Tibial artery (tissue), 4 donors: ENCODE data around the gene KRTDAP.

ENCODE experiments used
- DNase-seq, 2 donors: peaks; one replicate each; pipeline ENCODE4 v3.0.0-alpha.2; 2019
- H3K27ac ChIP-seq, 2 donors: fragments of 200-600 bp; sonication (generic) in 1 of 2; 1 replicate in 1 of 2; 2 replicates in 1 of 2; pipeline ENCODE4 v1.5.1; 2018 to 2019; ENCODE audit warnings: mild to moderate bottlenecking in 1 of 2
- H3K27me3 ChIP-seq, 2 donors: fragments of 200-600 bp; sonication (generic) in 1 of 2; one replicate each; pipeline versions ENCODE4 v1.5.1 to v1.6.0; 2016 to 2019
- H3K36me3 ChIP-seq, 3 donors: fragments of 200-600 bp; sonication (generic) in 2 of 3; one replicate each; pipeline ENCODE4 v1.5.1; 2016 to 2019; ENCODE audit warnings: mild to moderate bottlenecking in 2 of 3
- H3K4me1 ChIP-seq, 4 donors: fragments of 200-600 bp; sonication (generic) in 2 of 4; 1 replicate in 3 of 4; 2 replicates in 1 of 4; pipeline ENCODE4 v1.5.1; 2016 to 2019
- H3K4me3 ChIP-seq, 2 donors: fragments of 200-600 bp; sonication (generic) in 1 of 2; 1 replicate in 1 of 2; 2 replicates in 1 of 2; pipeline ENCODE4 v1.5.1; 2018 to 2019; ENCODE audit warnings: mild to moderate bottlenecking in 2 of 2
- H3K9me3 ChIP-seq, 3 donors: fragments of 200-600 bp; sonication (generic) in 1 of 3; one replicate each; pipeline ENCODE4 v1.5.1; 2016 to 2019
- CTCF ChIP-seq, 2 experiments: fragments of 200-600 bp in 1 of 2; fragments of 450-650 bp in 1 of 2; IDR thresholded peaks; one replicate each; pipeline ENCODE4 v1.5.1; 2017 to 2019; ENCODE audit warnings: antibody characterized with exemption in 2 of 2, mild to moderate bottlenecking in 1 of 2, moderate library complexity in 1 of 2
- intact Hi-C: fragments of 100-400 bp; cut with DNase I; formaldehyde crosslinking; loops from one replicate; pipeline ENCODE4 v1.15.0; 2023; ENCODE audit warnings: low total_unique reads

The KRTDAP gene

GRCh38 chr19:35491836-35492360, 1.6 kb upstream of the KRTDAP start:
- Histone ChIP-seq H3K27ac (no peak overlapping the region), H3K4me1 (peaks cover 0 to 9% (median 4%) of the 10 kb centered on the region in 4 donors), H3K27me3 (peaks cover 0 to 43% of the 10 kb centered on the region in 2 donors), H3K36me3 (peaks cover 0 to 2% (median 0%) of the 10 kb centered on the region in 3 donors), H3K4me3 (no peak overlapping the region), H3K9me3 (no peaks in the 10 kb centered on the region)
- no peak for TF ChIP-seq CTCF (IDR thresholded peaks at IDR 0.05)
- peak in 1 of 2 donors; percentile 64 for DNase-seq
- intact Hi-C loops: loop anchor here (5.0 kb wide), 1 partner anchor 220 kb away; no protein-coding TSS in a partner anchor

GRCh38 chr19:35488677-35489076, 1.6 kb downstream of the KRTDAP start:
- Histone ChIP-seq H3K36me3 (no peaks in the 10 kb centered on the region), H3K9me3 (no peaks in the 10 kb centered on the region), H3K27me3 (peaks cover 0 to 29% of the 10 kb centered on the region in 2 donors), H3K4me1 (no peaks in the 10 kb centered on the region), H3K27ac (no peak overlapping the region), H3K4me3 (no peak overlapping the region)
- no peak for TF ChIP-seq CTCF (IDR thresholded peaks at IDR 0.05)
- intact Hi-C loops: no loop called here
- no peak for DNase-seq

- no peak for DNase-seq
- Histone ChIP-seq H3K9me3 (no peaks in the 10 kb centered on the region), H3K27ac (no peak overlapping the region), H3K36me3 (no peaks in the 10 kb centered on the region), H3K27me3 (peaks cover 0 to 26% of the 10 kb centered on the region in 2 donors), H3K4me1 (no peaks in the 10 kb centered on the region), H3K4me3 (no peak overlapping the region)
- intact Hi-C loops: no loop called here
- TF ChIP-seq CTCF (IDR thresholded peaks at IDR 0.05): no peak
Observed at GRCh38 chr19:35487656-35488182, 2.5 kb downstream of the KRTDAP start.

- no peak for DNase-seq
- Histone ChIP-seq H3K27ac (no peak overlapping the region), H3K4me1 (no peaks in the 10 kb centered on the region), H3K36me3 (no peaks in the 10 kb centered on the region), H3K4me3 (no peak overlapping the region), H3K27me3 (peaks cover 0 to 19% of the 10 kb centered on the region in 2 donors), H3K9me3 (no peaks in the 10 kb centered on the region)
- intact Hi-C loops: no loop called here
- TF ChIP-seq CTCF (IDR thresholded peaks at IDR 0.05): no peak
Observed at GRCh38 chr19:35486268-35486708, 4.0 kb downstream of the KRTDAP start.

GRCh38 chr19:35484252-35485036, 5.8 kb downstream of the KRTDAP start:
- Histone ChIP-seq H3K4me3 (no peak overlapping the region), H3K27ac (no peak overlapping the region), H3K9me3 (no peaks in the 10 kb centered on the region), H3K36me3 (no peaks in the 10 kb centered on the region), H3K4me1 (no peaks in the 10 kb centered on the region), H3K27me3 (peaks cover 0 to 9% of the 10 kb centered on the region in 2 donors)
- no peak for TF ChIP-seq CTCF (IDR thresholded peaks at IDR 0.05)
- intact Hi-C loops: no loop called here
- no peak for DNase-seq
